Measurements from ENCODE around the gene SHROOM1. TPM values are rescaled to one million over a fixed set of nuclear protein-coding genes. Genes with fewer than 3 reads are reported as not detected.

SHROOM1 gene
- total RNA-seq, 1 experiment from 2014 or later: 22.7 TPM

GRCh38 chr5:132821791-132822190, 8.7 kb downstream of the SHROOM1 start:
- no TSS peak for BruUV-seq (replicated peaks)

GRCh38 chr5:132821350-132821749, 9.1 kb downstream of the SHROOM1 start:
- no peak for DNase-seq (ENCODE audit: unreplicated experiment)
- ChIA-PET CTCF (interaction anchor here (0.6 to 5.3 kb wide), 27 partner anchors 8 to 547 kb away, joined by 3 to 58 read pairs (median 7); partner anchors contain the start of genes GDF9, KIF3A, SEPTIN8 and SHROOM1), POLR2A (interaction anchor here (0.6 to 5.8 kb wide), 5 partner anchors 7 to 45 kb away, joined by 3 to 35 read pairs (median 6); partner anchors contain the start of genes GDF9, SEPTIN8, SHROOM1 and UQCRQ)
- Mint-ChIP-seq H3K27ac (ENCODE audit: low read depth, unreplicated experiment) (no peak overlapping the region), H3K4me3 (ENCODE audit: unreplicated experiment) (no peak overlapping the region), H3K9me3 (ENCODE audit: unreplicated experiment) (no peaks in the 10 kb centered on the region), H3K27me3 (ENCODE audit: insufficient read depth, unreplicated experiment) (no peaks in the 10 kb centered on the region), H3K4me1 (ENCODE audit: insufficient read depth, unreplicated experiment) (peaks cover 6% of the 10 kb centered on the region), H3K36me3 (ENCODE audit: insufficient read depth, unreplicated experiment) (peaks cover 29% of the 10 kb centered on the region)
- intact Hi-C loops (cut with micrococcal nuclease): loop anchor here (5.0 kb wide), 2 partner anchors 314 to 434 kb away; no protein-coding TSS in a partner anchor
- no TSS peak for BruUV-seq (replicated peaks)
- TF ChIP-seq CTCF (IDR thresholded peaks at IDR 0.05; ENCODE audit: unreplicated experiment): no peak

More at GRCh38 chr5:132821791-132822190, 8.7 kb downstream of the SHROOM1 start:
- ChIA-PET POLR2A (interaction anchor here (1.1 to 5.8 kb wide), 4 partner anchors 7 to 45 kb away, joined by 3 to 35 read pairs (median 10); partner anchors contain the start of genes GDF9, SEPTIN8, SHROOM1 and UQCRQ), CTCF (interaction anchor here (0.6 to 5.3 kb wide), 15 partner anchors 7 to 316 kb away, joined by 3 to 58 read pairs (median 13); partner anchors contain the start of genes GDF9, KIF3A, SEPTIN8 and SHROOM1)
- Mint-ChIP-seq H3K27me3 (ENCODE audit: insufficient read depth, unreplicated experiment) (no peaks in the 10 kb centered on the region), H3K4me1 (ENCODE audit: insufficient read depth, unreplicated experiment) (peaks cover 6% of the 10 kb centered on the region), H3K4me3 (ENCODE audit: unreplicated experiment) (no peak overlapping the region), H3K9me3 (ENCODE audit: unreplicated experiment) (no peaks in the 10 kb centered on the region), H3K36me3 (ENCODE audit: insufficient read depth, unreplicated experiment) (peaks cover 30% of the 10 kb centered on the region), H3K27ac (ENCODE audit: low read depth, unreplicated experiment) (no peak overlapping the region)
- TF ChIP-seq CTCF (IDR thresholded peaks at IDR 0.05; ENCODE audit: unreplicated experiment): no peak
- DNase-seq (ENCODE audit: unreplicated experiment): peak; percentile 20
- intact Hi-C loops (cut with micrococcal nuclease): loop anchor here (5.0 kb wide), 2 partner anchors 314 to 434 kb away; no protein-coding TSS in a partner anchor

GRCh38 chr5:132820162-132820754, 10.2 kb downstream of the SHROOM1 start:
- intact Hi-C loops (cut with micrococcal nuclease): loop anchor here (1.0 to 5.0 kb wide), 6 partner anchors 44 to 433 kb away; no protein-coding TSS in a partner anchor
- Mint-ChIP-seq H3K27me3 (ENCODE audit: insufficient read depth, unreplicated experiment) (no peaks in the 10 kb centered on the region), H3K9me3 (ENCODE audit: unreplicated experiment) (no peaks in the 10 kb centered on the region), H3K27ac (ENCODE audit: low read depth, unreplicated experiment) (no peak overlapping the region), H3K4me3 (ENCODE audit: unreplicated experiment) (no peak overlapping the region), H3K36me3 (ENCODE audit: insufficient read depth, unreplicated experiment) (peaks cover 29% of the 10 kb centered on the region), H3K4me1 (ENCODE audit: insufficient read depth, unreplicated experiment) (peaks cover 8% of the 10 kb centered on the region)
- BruUV-seq (replicated peaks): no TSS peak
- ChIA-PET CTCF (interaction anchor here (0.5 to 5.3 kb wide), 66 partner anchors 9 to 762 kb away, joined by 3 to 58 read pairs (median 4); partner anchors contain the start of genes GDF9, KIF3A, SEPTIN8 and SHROOM1), POLR2A (interaction anchor here (0.6 to 5.8 kb wide), 10 partner anchors 8 to 540 kb away, joined by 3 to 35 read pairs (median 5); partner anchors contain the start of genes GDF9, KIF3A, SEPTIN8 and SHROOM1)
- peak; percentile 97 for TF ChIP-seq CTCF (IDR thresholded peaks at IDR 0.05; ENCODE audit: unreplicated experiment)
- DNase-seq (ENCODE audit: unreplicated experiment): peak; percentile 96

- TF ChIP-seq CTCF (IDR thresholded peaks at IDR 0.05; ENCODE audit: unreplicated experiment): no peak
- CTCF ChIA-PET: interaction anchor here (0.5 to 5.3 kb wide), 43 partner anchors 10 to 639 kb away, joined by 3 to 58 read pairs (median 5); partner anchors contain the start of genes GDF9, KIF3A, SEPTIN8 and SHROOM1
- DNase-seq (ENCODE audit: unreplicated experiment): no peak
- H3K4me3 Mint-ChIP-seq (ENCODE audit: unreplicated experiment): no peak overlapping the region
- H3K36me3 Mint-ChIP-seq (ENCODE audit: insufficient read depth, unreplicated experiment): peaks cover 21% of the 10 kb centered on the region
- H3K27me3 Mint-ChIP-seq (ENCODE audit: insufficient read depth, unreplicated experiment): no peaks in the 10 kb centered on the region
- no TSS peak for BruUV-seq (replicated peaks)
- peaks cover 10% of the 10 kb centered on the region for H3K4me1 Mint-ChIP-seq (ENCODE audit: insufficient read depth, unreplicated experiment)
- intact Hi-C loops (cut with micrococcal nuclease): no loop called here
- no peaks in the 10 kb centered on the region for H3K9me3 Mint-ChIP-seq (ENCODE audit: unreplicated experiment)
- H3K27ac Mint-ChIP-seq (ENCODE audit: low read depth, unreplicated experiment): no peak overlapping the region
- POLR2A ChIA-PET: interaction anchor here (0.6 to 5.8 kb wide), 8 partner anchors 9 to 189 kb away, joined by 3 to 35 read pairs (median 5); partner anchors contain the start of genes GDF9, KIF3A, SEPTIN8 and SHROOM1
These were observed 11.0 kb downstream of the SHROOM1 start for GRCh38 chr5:132819468-132819867.
